GM12878 (cell line): ENCODE results near the gene OXA1L. TPM values are rescaled to one million over a fixed set of nuclear protein-coding genes. Genes with fewer than 3 reads are reported as not detected.
A peak's percentile ranks its signal among the peaks of the same experiment; 100 is the strongest.
"Not testable (repeated sequence)": the region's sequence is repeated elsewhere in the genome, so short reads cannot be mapped to it uniquely, and the experiment has no call there.

ENCODE experiments used
- ATAC-seq: fragments of 200-7000 bp; cut with Tn5 transposase; 3 replicates; pipeline ENCODE4 v1.9.1; 2020; ENCODE audit warnings: mild to moderate bottlenecking, moderate library complexity
- BruUV-seq: library from RNA; stranded (reverse); fragments of 400-500 nt; replicated peaks from 2 replicates; lab custom pipeline; 2021; lab: Mats Ljungman, UMichigan
- CTCF ChIA-PET: fragments of 300-600 bp; sonication (Branson Sonifier 250); formaldehyde crosslinking; extraction: SDS; loops from one replicate; lab custom pipeline; 2021; ENCODE audit warnings: inconsistent platforms; lab: Yijun Ruan, JAX
- POLR2A ChIA-PET: fragments of 350-600 bp; formaldehyde crosslinking; extraction: SDS; loops from one replicate; lab custom pipeline; 2021; ENCODE audit warnings: inconsistent platforms; lab: Charles Lee
- RAD21 ChIA-PET: fragments of 300-600 bp; sonication (Branson Sonifier 250); formaldehyde crosslinking; loops from one replicate; lab custom pipeline; 2023; ENCODE audit warnings: antibody characterized with exemption; ENCODE audit not compliant: unreplicated experiment; lab: Charles Lee
- SMC1A ChIA-PET: fragments of 300-600 bp; sonication (Branson Sonifier 250); formaldehyde crosslinking; loops from one replicate; lab custom pipeline; 2023; ENCODE audit not compliant: unreplicated experiment, uncharacterized antibody; lab: Charles Lee
- DNase-seq: peaks from one replicate; pipeline ENCODE4 v3.0.0-alpha.2; 2011; ENCODE audit warnings: low read depth, low spot score
- FAIRE-seq: peaks from 3 replicates; lab custom pipeline; 2011; peaks lifted over from hg19 to GRCh38; lab: Jason Lieb, UNC
- H2AFZ ChIP-seq: 2 replicates; pipeline ENCODE4 v1.6.0; 2011; ENCODE audit warnings: low read depth, low read length, control low read depth; ENCODE audit not compliant: control insufficient read depth
- H3K27ac ChIP-seq: 2 replicates; pipeline ENCODE4 v1.5.1; 2011; ENCODE audit warnings: control low read depth; ENCODE audit not compliant: control insufficient read depth, insufficient read depth
- H3K27me3 ChIP-seq, 2 experiments: replicated peaks in 1 of 2; 2 replicates each; pipeline versions ENCODE4 v1.6.0 to v1.6.1; 2011; ENCODE audit warnings: low read length in 1 of 2; ENCODE audit not compliant: control insufficient read depth in 2 of 2, insufficient read depth in 2 of 2
- H3K36me3 ChIP-seq, 2 experiments: 2 replicates each; pipeline ENCODE4 v1.5.1; 2011; ENCODE audit warnings: low read length in 1 of 2; ENCODE audit not compliant: control insufficient read depth in 2 of 2, insufficient read depth in 2 of 2
- H3K4me1 ChIP-seq: 2 replicates; pipeline ENCODE4 v1.6.1; 2011; ENCODE audit warnings: mild to moderate bottlenecking, low read length, moderate library complexity, mixed read lengths; ENCODE audit not compliant: control insufficient read depth, insufficient read depth
- H3K4me2 ChIP-seq: 2 replicates; pipeline ENCODE4 v1.6.0; 2011; ENCODE audit warnings: control low read depth; ENCODE audit not compliant: control insufficient read depth, insufficient read depth
- H3K4me3 ChIP-seq: fragments of 200-600 bp; sonication (generic); 2 replicates; pipeline ENCODE4 v1.5.1; 2016
- H3K79me2 ChIP-seq: 2 replicates; pipeline ENCODE4 v1.6.0; 2011; ENCODE audit warnings: low read length; ENCODE audit not compliant: control insufficient read depth, insufficient read depth
- H3K9ac ChIP-seq: 2 replicates; pipeline ENCODE4 v1.8.0; 2011; ENCODE audit warnings: low read length, control low read depth, mixed read lengths; ENCODE audit not compliant: control insufficient read depth, insufficient read depth
- H3K9me3 ChIP-seq: replicated peaks from 3 replicates; pipeline ENCODE4 v1.5.1; 2011; ENCODE audit warnings: mild to moderate bottlenecking, low read length; ENCODE audit not compliant: control insufficient read depth, insufficient read depth
- H4K20me1 ChIP-seq: 2 replicates; pipeline ENCODE4 v1.6.0; 2011; ENCODE audit not compliant: control insufficient read depth, insufficient read depth
- GATAD2B ChIP-seq: fragments of 450-650 bp; conservative IDR thresholded peaks from 2 replicates; pipeline ENCODE4 v1.6.1; 2017; ENCODE audit warnings: low read depth, mild to moderate bottlenecking, moderate library complexity
- PKNOX1 ChIP-seq: fragments of 450-650 bp; IDR thresholded peaks from 2 replicates; pipeline ENCODE4 v1.6.1; 2016; ENCODE audit warnings: mild to moderate bottlenecking
- POLR2AphosphoS2 ChIP-seq: IDR thresholded peaks from 2 replicates; pipeline ENCODE4 v1.6.1; 2011; ENCODE audit warnings: low read depth, mild to moderate bottlenecking, low read length, improper control_type of control experiment, moderate library complexity
- WGBS: methylation state at CpG from one replicate; pipeline ENCODE4 v1.1.6; 2016; ENCODE audit warnings: low lambda C conversion rate; ENCODE audit not compliant: insufficient replicate concordance, insufficient coverage; ENCODE audit errors: missing lambda C conversion rate; 5-methylcytosine and 5-hydroxymethylcytosine counted together
- in situ Hi-C: fragments of 300-500 bp; cut with MboI; formaldehyde crosslinking; loops from 9 replicates; pipeline ENCODE4 v1.14.3; 2018; ENCODE audit warnings: mixed read lengths
- intact Hi-C: fragments of 100-400 bp; cut with micrococcal nuclease; formaldehyde crosslinking; loops from one replicate; pipeline ENCODE4 v1.14.2; 2022; ENCODE audit not compliant: unreplicated experiment
- polyA plus RNA-seq, 11 experiments: library from polyadenylated mRNA; depleted of rRNA in 4 of 11; unstranded in 6 of 11; stranded (reverse) in 5 of 11; fragments of >200 nt; fragmentation: Nextera tagmentation in 4 of 11; fragmentation: Illumina TruSeq in 1 of 11; extraction: Ambion mirVana in 4 of 11; extraction: Trizol in 1 of 11; gene quantifications; 1 replicate in 1 of 11; 2 replicates in 10 of 11; pipeline versions ENCODE4 v1.2.1 to v1.2.3, GENCODE V29; 2011 to 2016; ENCODE audit warnings: inconsistent platforms in 2 of 11, missing spikeins in 2 of 11, low read depth in 1 of 11
- total RNA-seq, 4 experiments: library from RNA; depleted of rRNA in 3 of 4; stranded (reverse); fragments of >200 nt in 3 of 4; fragmentation: Illumina TruSeq in 1 of 4; extraction: Trizol in 1 of 4; gene quantifications; 2 replicates each; pipeline versions ENCODE4 v1.2.1 to v1.2.3, GENCODE V29; 2013 to 2021

Gene OXA1L
- total and polyA plus RNA-seq, 10 of the 15 experiments (the other 5 are each of a cell fraction or from before 2014, with no cell fraction given), result 105 to 289 (median 146) TPM

DNA sequence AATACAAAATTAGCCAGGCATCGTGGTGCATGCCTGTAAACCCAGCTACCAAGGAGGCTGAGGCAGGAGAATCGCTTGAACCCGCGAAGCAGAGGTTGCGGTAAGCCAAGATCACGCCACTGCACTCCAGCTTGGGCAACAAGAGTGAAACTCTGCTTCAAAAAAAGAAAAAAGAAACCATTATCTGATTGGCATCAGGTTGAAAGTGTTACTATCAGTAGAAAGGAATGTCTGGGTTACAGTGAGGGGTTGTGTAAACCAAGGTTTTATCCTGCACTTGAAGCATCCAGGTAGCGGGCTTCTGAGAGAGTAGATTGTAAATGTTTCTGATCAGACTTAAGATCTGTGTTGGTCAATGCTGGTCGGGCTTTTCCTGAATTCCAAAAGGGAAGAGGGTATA is 14.1 kb upstream of the OXA1L start:
- TF ChIP-seq GATAD2B, result no peak
- ChIA-PET RAD21 (interaction anchor here (0.6 to 1.4 kb wide), 2 partner anchors 12 to 100 kb away, joined by 3 read pairs; no protein-coding TSS in a partner anchor), CTCF (interaction anchor here (0.5 to 4.5 kb wide), 2 partner anchors 101 to 106 kb away, joined by 3 to 38 read pairs; no protein-coding TSS in a partner anchor)

GRCh38 chr14:22753586-22753985 is 12.9 kb upstream of the OXA1L start:
- no peak overlapping the region for H2AFZ ChIP-seq
- H3K36me3 ChIP-seq, result no peaks in the 10 kb centered on the region
- BruUV-seq, result no TSS peak
- ChIA-PET RAD21 (no interaction called here), CTCF (no interaction called here), SMC1A (interaction anchor here (1.2 kb wide), 1 partner anchor 94 kb away, joined by 3 read pairs; no protein-coding TSS in a partner anchor), POLR2A (interaction anchor here (1.0 kb wide), 1 partner anchor 13 kb away, joined by 4 read pairs; the partner anchor contains the start of gene OXA1L)
- H3K27me3 ChIP-seq, result no peaks in the 10 kb centered on the region
- no peaks in the 10 kb centered on the region for H3K79me2 ChIP-seq
- H3K9ac ChIP-seq, result no peak overlapping the region
- no peaks in the 10 kb centered on the region for H3K9me3 ChIP-seq
- ATAC-seq (0 out of 3 replicates have a peak, but pooled peaks have one; percentile 22), FAIRE-seq (peak; percentile 75), DNase-seq (no peak)
- H4K20me1 ChIP-seq, result no peaks in the 10 kb centered on the region
- intact Hi-C loops (no loop called here), in situ Hi-C loops (no loop called here)
- H3K4me1 ChIP-seq, result peaks cover 10% of the 10 kb centered on the region
- H3K27ac ChIP-seq, result no peak overlapping the region
- no peak overlapping the region for H3K4me2 ChIP-seq
- TF ChIP-seq POLR2AphosphoS2, result no peak
- TF ChIP-seq PKNOX1, result 0 out of 2 replicates have a peak, but pooled peaks have one; percentile 16
- TF ChIP-seq, all 136 proteins: peak for 1
- no peak overlapping the region for H3K4me3 ChIP-seq
- 74% methylated on average over 6 of the region's 6 CpGs for WGBS

More for the DNA sequence above, 14.1 kb upstream of the OXA1L start:
- no peaks in the 10 kb centered on the region for H3K9me3 ChIP-seq
- peaks cover 15% of the 10 kb centered on the region for H3K4me1 ChIP-seq
- ChIA-PET SMC1A (interaction anchor here (1.5 to 1.6 kb wide), 2 partner anchors 134 to 234 kb away, joined by 3 read pairs; no protein-coding TSS in a partner anchor), POLR2A (interaction anchor here (0.8 kb wide), 1 partner anchor 14 kb away, joined by 5 read pairs; no protein-coding TSS in a partner anchor)
- no peaks in the 10 kb centered on the region for H3K79me2 ChIP-seq
- 78% methylated on average over 8 of the region's 8 CpGs for WGBS
- H3K4me3 ChIP-seq, result no peak overlapping the region
- H3K27ac ChIP-seq, result no peak overlapping the region
- FAIRE-seq (no peak), DNase-seq (no peak), ATAC-seq (no peak)
- no peaks in the 10 kb centered on the region for H3K36me3 ChIP-seq
- in situ Hi-C loops (no loop called here), intact Hi-C loops (no loop called here)
- H4K20me1 ChIP-seq, result no peaks in the 10 kb centered on the region
- no TSS peak for BruUV-seq
- no peak overlapping the region for H2AFZ ChIP-seq
- no peak overlapping the region for H3K4me2 ChIP-seq
- no peak overlapping the region for H3K9ac ChIP-seq
- H3K27me3 ChIP-seq, result no peaks in the 10 kb centered on the region

- FAIRE-seq, intact Hi-C loops, H3K27ac ChIP-seq, H3K4me1 ChIP-seq, H3K4me2 ChIP-seq, SMC1A ChIA-PET, H3K36me3 ChIP-seq, H4K20me1 ChIP-seq, DNase-seq, H3K9me3 ChIP-seq, BruUV-seq, ATAC-seq, H3K27me3 ChIP-seq, H2AFZ ChIP-seq, H3K79me2 ChIP-seq, POLR2A ChIA-PET, in situ Hi-C loops, H3K9ac ChIP-seq, H3K4me3 ChIP-seq, CTCF ChIA-PET: not testable (repeated sequence)
- WGBS, result 84% methylated on average over 10 of the region's 10 CpGs
- RAD21 ChIA-PET, result interaction anchor here (0.6 kb wide), 1 partner anchor 188 kb away, joined by 3 read pairs; no protein-coding TSS in a partner anchor
These were observed 8.4 kb upstream of the OXA1L start for GRCh38 chr14:22757972-22758650.
